Left lung (tissue), 10 donors: ENCODE data around the gene MACROD2. TPM values are rescaled to one million over a fixed set of nuclear protein-coding genes. Genes with fewer than 3 reads are reported as not detected.

Experiments
- ATAC-seq: fragments of 200-7000 bp; cut with Tn5 transposase; one replicate; pipeline ENCODE4 v1.9.1; 2020; ENCODE audit warnings: moderate library complexity
- DNase-seq, 4 donors: peaks; one replicate each; pipeline ENCODE4 v3.0.0-alpha.2; 2013 to 2020
- H3K27ac ChIP-seq, 2 donors: fragments of 200-600 bp; sonication (generic) in 1 of 2; one replicate each; pipeline versions ENCODE4 v1.5.0 to v1.8.0; 2020 to 2021
- H3K27me3 ChIP-seq, 2 donors: fragments of 200-600 bp; sonication (generic) in 1 of 2; one replicate each; pipeline versions ENCODE4 v1.5.0 to v1.8.0; 2020 to 2021
- H3K36me3 ChIP-seq, 2 donors: fragments of 200-600 bp; sonication (generic) in 1 of 2; one replicate each; pipeline versions ENCODE4 v1.5.0 to v1.8.0; 2020 to 2021
- H3K4me1 ChIP-seq, 2 donors: fragments of 200-600 bp; one replicate each; pipeline ENCODE4 v1.8.0; 2021
- H3K4me3 ChIP-seq, 2 donors: fragments of 200-600 bp; sonication (generic) in 1 of 2; one replicate each; pipeline versions ENCODE4 v1.5.0 to v1.8.0; 2020 to 2021; ENCODE audit warnings: mild to moderate bottlenecking in 1 of 2
- H3K9me3 ChIP-seq, 2 donors: fragments of 200-600 bp; sonication (generic) in 1 of 2; one replicate each; pipeline versions ENCODE4 v1.5.0 to v1.8.0; 2020 to 2021
- CTCF ChIP-seq, 2 donors: fragments of 200-600 bp; sonication (generic) in 1 of 2; IDR thresholded peaks; one replicate each; pipeline versions ENCODE4 v1.5.0 to v1.8.0; 2021; ENCODE audit warnings: antibody characterized with exemption in 2 of 2
- intact Hi-C, 2 donors: fragments of 100-400 bp; cut with DNase I; formaldehyde crosslinking; loops; one replicate each; pipeline versions ENCODE4 v1.11.2 to v1.14.2; 2022
- polyA plus RNA-seq, 6 donors: library from polyadenylated mRNA; unstranded; fragments of 120-200 nt; gene quantifications; one replicate each; pipeline ENCODE4 v1.2.1, GENCODE V29; 2013; ENCODE audit not compliant: insufficient read length in 6 of 6
- total RNA-seq, 2 donors: library from RNA; stranded (reverse); fragmentation: NEBNext Ultra II Directional; extraction: Animal tissue kit (Norgen Biotek cat#: 25700); gene quantifications; one replicate each; pipeline ENCODE4 v1.2.1, GENCODE V29; 2021
- donor health status: DM: no; HTN: yes; CAD: no.
- donor health status: DM: no; HTN: no; CAD: no.

Gene MACROD2
- total and polyA plus RNA-seq, 8 donors, result 6.1 to 23.6 (median 8.9) TPM

- Histone ChIP-seq H3K27ac (no peak overlapping the region), H3K4me3 (no peak overlapping the region), H3K27me3 (no peaks in the 10 kb centered on the region), H3K9me3 (no peaks in the 10 kb centered on the region), H3K4me1 (no peaks in the 10 kb centered on the region), H3K36me3 (no peaks in the 10 kb centered on the region)
- DNase-seq (no peak), ATAC-seq (no peak)
- intact Hi-C loops, result no loop called here
- no peak for TF ChIP-seq CTCF (IDR thresholded peaks at IDR 0.05)
Measured at GRCh38 chr20:15632680-15633079, 1637.4 kb downstream of the MACROD2 start.

- no peaks in the 10 kb centered on the region for H3K27me3 ChIP-seq
- DNase-seq, result no peak
- no peaks in the 10 kb centered on the region for H3K36me3 ChIP-seq
- no peak for TF ChIP-seq CTCF (IDR thresholded peaks at IDR 0.05)
- no peaks in the 10 kb centered on the region for H3K4me1 ChIP-seq
- ATAC-seq, result no peak
- intact Hi-C loops, result no loop called here
- no peaks in the 10 kb centered on the region for H3K9me3 ChIP-seq
- H3K4me3 ChIP-seq, result no peak overlapping the region
- no peak overlapping the region for H3K27ac ChIP-seq
Measured at GRCh38 chr20:15634102-15634501, 1638.8 kb downstream of the MACROD2 start.

DNA sequence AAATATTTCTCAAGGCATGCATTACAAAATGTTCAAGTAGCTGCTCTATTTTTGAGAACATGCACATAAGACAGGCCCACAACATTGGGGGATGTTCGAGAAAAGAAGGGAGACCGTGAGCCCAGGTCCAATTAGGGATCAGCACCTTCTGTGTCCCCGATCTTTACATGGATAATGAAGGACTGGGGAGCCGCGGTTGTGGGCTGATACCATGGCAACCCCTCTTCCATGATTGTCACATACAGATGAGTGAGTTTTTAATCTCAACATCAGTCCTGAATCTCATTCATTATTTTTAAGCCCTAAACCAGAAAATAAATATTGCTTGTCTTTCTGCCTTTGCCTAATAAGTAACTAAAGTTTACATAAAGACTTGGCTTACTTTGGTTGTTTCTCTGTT is 1642.2 kb downstream of the MACROD2 start:
- H3K36me3 ChIP-seq, result no peaks in the 10 kb centered on the region
- intact Hi-C loops, result no loop called here

GRCh38 chr20:15637950-15638754 is 1642.8 kb downstream of the MACROD2 start:
- TF ChIP-seq CTCF (IDR thresholded peaks at IDR 0.05), result no peak
- intact Hi-C loops, result no loop called here
- Histone ChIP-seq H3K9me3 (no peaks in the 10 kb centered on the region), H3K36me3 (no peaks in the 10 kb centered on the region), H3K4me3 (no peak overlapping the region), H3K27me3 (no peaks in the 10 kb centered on the region), H3K27ac (no peak overlapping the region), H3K4me1 (no peaks in the 10 kb centered on the region)
- peak; percentile 30 for ATAC-seq
- DNase-seq, result peak in 2 of 4 donors; percentile 22

More for the DNA sequence above, 1642.2 kb downstream of the MACROD2 start:
- Histone ChIP-seq H3K9me3 (no peaks in the 10 kb centered on the region), H3K27ac (no peak overlapping the region), H3K4me1 (no peaks in the 10 kb centered on the region), H3K4me3 (no peak overlapping the region), H3K27me3 (no peaks in the 10 kb centered on the region)
- TF ChIP-seq CTCF (IDR thresholded peaks at IDR 0.05), result no peak
- no peak for DNase-seq
- no peak for ATAC-seq

GRCh38 chr20:15638816-15639215 is 1643.5 kb downstream of the MACROD2 start:
- Histone ChIP-seq H3K4me1 (no peaks in the 10 kb centered on the region), H3K27me3 (no peaks in the 10 kb centered on the region), H3K27ac (no peak overlapping the region), H3K9me3 (no peaks in the 10 kb centered on the region), H3K36me3 (no peaks in the 10 kb centered on the region), H3K4me3 (no peak overlapping the region)
- intact Hi-C loops, result no loop called here
- no peak for DNase-seq
- ATAC-seq, result no peak
- no peak for TF ChIP-seq CTCF (IDR thresholded peaks at IDR 0.05)
